Measurements from ENCODE around the gene PAQR5.

- TF ChIP-seq CTCF (IDR thresholded peaks at IDR 0.05; ENCODE audit: low read depth, low read length): no peak
- no peak for TF ChIP-seq MAX (IDR thresholded peaks at IDR 0.05; ENCODE audit: low read depth, low read length)
- no peak for TF ChIP-seq MYC (IDR thresholded peaks at IDR 0.05; ENCODE audit: low read depth, low read length)
These were observed 93.6 kb downstream of the PAQR5 start for GRCh38 chr15:69392352-69392751.

Data from NB4 (cell line).